Colonic mucosa (tissue), 4 donors: ENCODE data around the gene LHFPL6. TPM values are rescaled to one million over a fixed set of nuclear protein-coding genes. Genes with fewer than 3 reads are reported as not detected.

Experiments
- DNase-seq: peaks from one replicate; pipeline ENCODE4 v3.0.0-alpha.2; 2020
- H3K27ac ChIP-seq: fragments of 200-600 bp; one replicate; pipeline ENCODE4 v1.8.0; 2021
- H3K27me3 ChIP-seq: fragments of 200-600 bp; one replicate; pipeline ENCODE4 v1.8.0; 2021
- H3K36me3 ChIP-seq: fragments of 200-600 bp; one replicate; pipeline ENCODE4 v1.8.0; 2021
- H3K4me1 ChIP-seq: fragments of 200-600 bp; one replicate; pipeline ENCODE4 v1.8.0; 2021; ENCODE audit warnings: mild to moderate bottlenecking
- H3K4me3 ChIP-seq: fragments of 200-600 bp; one replicate; pipeline ENCODE4 v1.8.0; 2021
- H3K9ac ChIP-seq, 2 donors: one replicate each; pipeline ENCODE4 v1.7.0; 2013; ENCODE audit warnings: control low read depth in 2 of 2, low read depth in 2 of 2, low read length in 2 of 2
- H3K9me3 ChIP-seq: fragments of 200-600 bp; one replicate; pipeline ENCODE4 v1.8.0; 2021
- CTCF ChIP-seq: fragments of 200-600 bp; IDR thresholded peaks from one replicate; pipeline ENCODE4 v1.8.0; 2022; ENCODE audit warnings: antibody characterized with exemption, mild to moderate bottlenecking
- intact Hi-C: fragments of 100-400 bp; cut with DNase I; formaldehyde crosslinking; loops from one replicate; pipeline ENCODE4 v1.14.1; 2022
- total RNA-seq, 2 donors: library from RNA; stranded (reverse); fragmentation: NEBNext Ultra II Directional in 1 of 2; extraction: Animal tissue kit (Norgen Biotek cat#: 25700) in 1 of 2; gene quantifications; one replicate each; pipeline ENCODE4 v1.2.1, GENCODE V29; 2021
- donor health status: healthy.
- donor health status: DM: no; HTN: no; CAD: no.
- donor health status: DM: no; HTN: no; CAD: no.

Gene LHFPL6
- total RNA-seq, 2 donors from 2014 or later, result 4.3 to 10.1 TPM

- Histone ChIP-seq H3K27ac (no peak overlapping the region), H3K9me3 (no peaks in the 10 kb centered on the region), H3K36me3 (no peaks in the 10 kb centered on the region), H3K27me3 (no peaks in the 10 kb centered on the region), H3K4me3 (no peak overlapping the region), H3K4me1 (no peaks in the 10 kb centered on the region), H3K9ac (no peak overlapping the region)
- no peak for DNase-seq
- no peak for TF ChIP-seq CTCF
- intact Hi-C loops, result no loop called here
Measured at GRCh38 chr13:39399102-39399501, 203.9 kb downstream of the LHFPL6 start.

- TF ChIP-seq CTCF, result no peak
- H3K4me1 ChIP-seq, result no peaks in the 10 kb centered on the region
- H3K27me3 ChIP-seq, result no peaks in the 10 kb centered on the region
- H3K27ac ChIP-seq, result no peak overlapping the region
- H3K36me3 ChIP-seq, result no peaks in the 10 kb centered on the region
- intact Hi-C loops, result no loop called here
- H3K9me3 ChIP-seq, result no peaks in the 10 kb centered on the region
- H3K4me3 ChIP-seq, result no peak overlapping the region
- no peak for DNase-seq
- H3K9ac ChIP-seq, result no peak overlapping the region
Measured at GRCh38 chr13:39397896-39398265, 205.1 kb downstream of the LHFPL6 start.

- TF ChIP-seq CTCF, result no peak
- Histone ChIP-seq H3K4me1 (no peaks in the 10 kb centered on the region), H3K27ac (no peak overlapping the region), H3K4me3 (no peak overlapping the region), H3K9ac (no peak overlapping the region), H3K27me3 (no peaks in the 10 kb centered on the region), H3K9me3 (no peaks in the 10 kb centered on the region), H3K36me3 (no peaks in the 10 kb centered on the region)
- no peak for DNase-seq
- intact Hi-C loops, result no loop called here
Measured at GRCh38 chr13:39397226-39397895, 205.6 kb downstream of the LHFPL6 start.

GRCh38 chr13:39394796-39395678 lies 208.0 kb downstream of the LHFPL6 start:
- H3K4me3 ChIP-seq, result no peak overlapping the region
- H3K9me3 ChIP-seq, result no peaks in the 10 kb centered on the region
- intact Hi-C loops, result no loop called here
- H3K27ac ChIP-seq, result no peak overlapping the region
- no peaks in the 10 kb centered on the region for H3K27me3 ChIP-seq
- no peak for TF ChIP-seq CTCF
- DNase-seq, result no peak
- no peaks in the 10 kb centered on the region for H3K36me3 ChIP-seq
- H3K9ac ChIP-seq, result no peak overlapping the region
- H3K4me1 ChIP-seq, result no peaks in the 10 kb centered on the region

- no peak for TF ChIP-seq CTCF
- no peak overlapping the region for H3K4me3 ChIP-seq
- intact Hi-C loops, result no loop called here
- H3K9ac ChIP-seq, result no peak overlapping the region
- H3K27ac ChIP-seq, result no peak overlapping the region
- no peaks in the 10 kb centered on the region for H3K27me3 ChIP-seq
- H3K36me3 ChIP-seq, result no peaks in the 10 kb centered on the region
- no peaks in the 10 kb centered on the region for H3K9me3 ChIP-seq
- no peaks in the 10 kb centered on the region for H3K4me1 ChIP-seq
- no peak for DNase-seq
Measured at GRCh38 chr13:39391761-39392160, 211.2 kb downstream of the LHFPL6 start.
